IPS-18c (cell line): ENCODE measurements around the gene USP33.
"Not testable (repeated sequence)": the region's sequence is repeated elsewhere in the genome, so short reads cannot be mapped to it uniquely, and the experiment has no call there.

Experiments
- H3K4me3 ChIP-seq: 2 replicates; pipeline ENCODE4 v1.7.0; 2013; ENCODE audit warnings: low read depth, mild to moderate bottlenecking, low read length, moderate library complexity; ENCODE audit not compliant: insufficient read depth
- H3K9me3 ChIP-seq: one replicate; pipeline ENCODE4 v1.6.1; 2013; ENCODE audit warnings: mild to moderate bottlenecking, low read length, moderate library complexity; ENCODE audit not compliant: control insufficient read depth, insufficient read depth

Gene USP33

GRCh38 chr1:77682460-77683159, 77.0 kb downstream of the USP33 start, which contains the start of gene ZZZ3:
Gene ZZZ3, minus strand, starts transcription at chr1:77682658. Its CDS starts 49,304 bp downstream, at chr1:77633354.
- H3K4me3 ChIP-seq, result peak within 1 kb of the TSS; percentile 58
- H3K9me3 ChIP-seq, result no peaks in the 10 kb centered on the region

- H3K4me3 ChIP-seq, result no peak overlapping the region
These were observed 79.5 kb downstream of the USP33 start for GRCh38 chr1:77680173-77680572.

GRCh38 chr1:77678660-77679610, 80.7 kb downstream of the USP33 start:
- H3K9me3 ChIP-seq, result no peaks in the 10 kb centered on the region
- no peak overlapping the region for H3K4me3 ChIP-seq

More at GRCh38 chr1:77680173-77680572, 79.5 kb downstream of the USP33 start:
- H3K9me3 ChIP-seq, result no peaks in the 10 kb centered on the region

- not testable (repeated sequence) for H3K9me3 ChIP-seq, H3K4me3 ChIP-seq
These were observed 84.8 kb downstream of the USP33 start for GRCh38 chr1:77674807-77675206.

GRCh38 chr1:77673716-77674355, 85.8 kb downstream of the USP33 start:
- no peaks in the 10 kb centered on the region for H3K9me3 ChIP-seq
- H3K4me3 ChIP-seq, result no peak overlapping the region

GRCh38 chr1:77673030-77673429, 86.6 kb downstream of the USP33 start:
- H3K9me3 ChIP-seq, result no peaks in the 10 kb centered on the region

GRCh38 chr1:77672374-77672773, 87.3 kb downstream of the USP33 start:
- no peak overlapping the region for H3K4me3 ChIP-seq
- H3K9me3 ChIP-seq, result no peaks in the 10 kb centered on the region

More at GRCh38 chr1:77673030-77673429, 86.6 kb downstream of the USP33 start:
- H3K4me3 ChIP-seq, result no peak overlapping the region

- Histone ChIP-seq H3K4me3 (no peak overlapping the region), H3K9me3 (no peaks in the 10 kb centered on the region)
These were observed 87.8 kb downstream of the USP33 start for GRCh38 chr1:77671836-77672235.

- Histone ChIP-seq H3K9me3 (no peaks in the 10 kb centered on the region), H3K4me3 (no peak overlapping the region)
These were observed 89.3 kb downstream of the USP33 start for GRCh38 chr1:77670330-77670729.

GRCh38 chr1:77668924-77669449, 90.7 kb downstream of the USP33 start:
- Histone ChIP-seq H3K4me3 (no peak overlapping the region), H3K9me3 (no peaks in the 10 kb centered on the region)

- Histone ChIP-seq H3K9me3 (no peaks in the 10 kb centered on the region), H3K4me3 (no peak overlapping the region)
These were observed 94.6 kb downstream of the USP33 start for GRCh38 chr1:77664939-77665516.

GRCh38 chr1:77661696-77662095, 98.0 kb downstream of the USP33 start:
- Histone ChIP-seq H3K4me3 (no peak overlapping the region), H3K9me3 (no peaks in the 10 kb centered on the region)

GRCh38 chr1:77659879-77660593, 99.6 kb downstream of the USP33 start:
- H3K4me3 ChIP-seq, result no peak overlapping the region

GRCh38 chr1:77658271-77658670, 101.4 kb downstream of the USP33 start:
- H3K4me3 ChIP-seq, result no peak overlapping the region
- H3K9me3 ChIP-seq, result no peaks in the 10 kb centered on the region

More at GRCh38 chr1:77659879-77660593, 99.6 kb downstream of the USP33 start:
- no peaks in the 10 kb centered on the region for H3K9me3 ChIP-seq

GRCh38 chr1:77655431-77655974, 104.1 kb downstream of the USP33 start:
- Histone ChIP-seq H3K4me3 (no peak overlapping the region), H3K9me3 (peaks cover 2% of the 10 kb centered on the region)

- H3K9me3 ChIP-seq, result peaks cover 5% of the 10 kb centered on the region
- H3K4me3 ChIP-seq, result no peak overlapping the region
These were observed 106.6 kb downstream of the USP33 start for GRCh38 chr1:77652970-77653516.
